Measurements from ENCODE around the gene DDC.

Gene DDC

GRCh38 chr7:50513166-50513871, 51.9 kb downstream of the DDC start:
- DNase-seq, result peak; percentile 11

- no peak for DNase-seq
Measured at GRCh38 chr7:50512384-50512783, 52.8 kb downstream of the DDC start.

GRCh38 chr7:50509459-50509858, 55.7 kb downstream of the DDC start:
- DNase-seq, result no peak

- no peak for DNase-seq
Measured at GRCh38 chr7:50508471-50508943, 56.7 kb downstream of the DDC start.

- DNase-seq, result peak; percentile 30
Measured at GRCh38 chr7:50507898-50508470, 57.2 kb downstream of the DDC start.

GRCh38 chr7:50505553-50506210, 59.5 kb downstream of the DDC start:
- DNase-seq, result no peak

- no peak for DNase-seq
Measured at GRCh38 chr7:50504646-50505546, 60.3 kb downstream of the DDC start.

- DNase-seq, result no peak
Measured at GRCh38 chr7:50502947-50503346, 62.3 kb downstream of the DDC start.

GRCh38 chr7:50502001-50502684, 63.1 kb downstream of the DDC start:
- DNase-seq, result peak; percentile 62

- no peak for DNase-seq
Measured at GRCh38 chr7:50499092-50499491, 66.1 kb downstream of the DDC start.

- DNase-seq, result no peak
Measured at GRCh38 chr7:50497968-50498367, 67.2 kb downstream of the DDC start.

- DNase-seq, result no peak
Measured at GRCh38 chr7:50497068-50497642, 68.0 kb downstream of the DDC start.

- no peak for DNase-seq
Measured at GRCh38 chr7:50496569-50496968, 68.6 kb downstream of the DDC start.

- DNase-seq, result no peak
Measured at GRCh38 chr7:50495746-50496145, 69.5 kb downstream of the DDC start.

- no peak for DNase-seq
Measured at GRCh38 chr7:50492770-50493519, 72.3 kb downstream of the DDC start.

GRCh38 chr7:50491943-50492342, 73.3 kb downstream of the DDC start:
- DNase-seq, result no peak

- DNase-seq, result no peak
Measured at GRCh38 chr7:50491209-50491608, 74.0 kb downstream of the DDC start.

GRCh38 chr7:50488379-50488778, 76.8 kb downstream of the DDC start:
- DNase-seq, result no peak

- no peak for DNase-seq
Measured at GRCh38 chr7:50486512-50486911, 78.7 kb downstream of the DDC start.

- DNase-seq, result peak; percentile 15
Measured at GRCh38 chr7:50481867-50482266, 83.3 kb downstream of the DDC start.

- DNase-seq, result no peak
Measured at GRCh38 chr7:50480797-50481196, 84.4 kb downstream of the DDC start.
